Sigmoid colon (tissue), 7 donors: ENCODE results near the gene AP4B1. TPM values are rescaled to one million over a fixed set of nuclear protein-coding genes. Genes with fewer than 3 reads are reported as not detected.

ENCODE experiments used
- DNase-seq: peaks from one replicate; pipeline ENCODE4 v3.0.0-alpha.2; 2019
- H3K27ac ChIP-seq, 4 donors: fragments of 200-600 bp; sonication (generic); one replicate each; pipeline ENCODE4 v1.5.1; 2016 to 2019; ENCODE audit warnings: mild to moderate bottlenecking in 1 of 4
- H3K27me3 ChIP-seq, 3 donors: fragments of 200-600 bp; sonication (generic); one replicate each; pipeline ENCODE4 v1.5.1; 2019; ENCODE audit warnings: mild to moderate bottlenecking in 1 of 3
- H3K36me3 ChIP-seq, 4 donors: fragments of 200-600 bp; sonication (generic); one replicate each; pipeline ENCODE4 v1.5.1; 2016 to 2019
- H3K4me1 ChIP-seq, 4 donors: fragments of 200-600 bp; sonication (generic); one replicate each; pipeline ENCODE4 v1.5.1; 2017 to 2019
- H3K4me3 ChIP-seq, 4 donors: fragments of 200-600 bp; sonication (generic); one replicate each; pipeline ENCODE4 v1.5.1; 2017 to 2019; ENCODE audit warnings: mild to moderate bottlenecking in 2 of 4, moderate library complexity in 1 of 4
- H3K9me3 ChIP-seq, 4 donors: fragments of 200-600 bp in 3 of 4; sonication (generic) in 3 of 4; one replicate each; pipeline versions ENCODE4 v1.5.1 to v1.6.1; 2013 to 2019
- CTCF ChIP-seq, 4 experiments: fragments of 450-650 bp in 3 of 4; fragments of 200-600 bp in 1 of 4; IDR thresholded peaks; one replicate each; pipeline ENCODE4 v1.5.1; 2016 to 2019; ENCODE audit warnings: antibody characterized with exemption in 4 of 4, mild to moderate bottlenecking in 3 of 4, moderate library complexity in 2 of 4
- EP300 ChIP-seq, 4 donors: sonication (generic); formaldehyde crosslinking; IDR thresholded peaks; one replicate each; pipeline ENCODE4 v1.6.1; 2017; ENCODE audit warnings: antibody characterized with exemption in 4 of 4
- POLR2A ChIP-seq, 2 donors: fragments of 450-650 bp; IDR thresholded peaks; one replicate each; pipeline ENCODE4 v1.6.1; 2016; ENCODE audit warnings: antibody characterized with exemption in 2 of 2, mild to moderate bottlenecking in 2 of 2, moderate library complexity in 2 of 2
- POLR2AphosphoS5 ChIP-seq, 4 donors: sonication (generic); formaldehyde crosslinking; IDR thresholded peaks; one replicate each; pipeline ENCODE4 v1.6.1; 2017; ENCODE audit warnings: antibody characterized with exemption in 4 of 4
- WGBS, 2 donors: extraction: QIAGEN DNeasy Blood & Tissue Kit; methylation state at CpG; one replicate each; pipeline ENCODE4 v1.1.7; 2013; 5-methylcytosine and 5-hydroxymethylcytosine counted together
- intact Hi-C: fragments of 100-400 bp; cut with DNase I; formaldehyde crosslinking; loops from one replicate; pipeline ENCODE4 v1.15.1; 2023
- polyA plus RNA-seq, 3 donors: library from polyadenylated mRNA; stranded (reverse); fragments of 200-250 nt; gene quantifications; one replicate each; pipeline ENCODE4 v1.2.3, GENCODE V29; 2013
- total RNA-seq, 4 donors: library from RNA; depleted of rRNA; stranded (reverse); fragments of >200 nt; gene quantifications; one replicate each; pipeline ENCODE4 v1.1.0, GENCODE V29; 2016
- donor health status: healthy with polysubstance abuse.
- donor health status: Bipolar disorder and iron deficiency.
- donor health status: healthy.

The AP4B1 gene
- total and polyA plus RNA-seq, 7 donors = 4.8 to 21.3 (median 8.0) TPM

GRCh38 chr1:113931451-113931851 is 26.9 kb upstream of the AP4B1 start:
- 3 to 9% methylated on average over 3 of the region's 3 CpGs for WGBS, 2 donors
- Histone ChIP-seq H3K27ac (peak overlapping the region; percentile 94 to 99 (median 97)), H3K9me3 (no peaks in the 10 kb centered on the region), H3K4me3 (peak overlapping the region in 2 of 4 donors; percentile 85), H3K36me3 (no peaks in the 10 kb centered on the region), H3K4me1 (peaks cover 0 to 57% (median 43%) of the 10 kb centered on the region in 4 donors), H3K27me3 (no peaks in the 10 kb centered on the region)
- TF ChIP-seq CTCF (IDR thresholded peaks at IDR 0.05) = no peak
- TF ChIP-seq POLR2AphosphoS5 (IDR thresholded peaks at IDR 0.05) = no peak
- TF ChIP-seq POLR2A (IDR thresholded peaks at IDR 0.05) = no peak
- no peak for TF ChIP-seq EP300 (IDR thresholded peaks at IDR 0.05)
- intact Hi-C loops = no loop called here
- no peak for DNase-seq

- Histone ChIP-seq H3K27me3 (no peaks in the 10 kb centered on the region), H3K27ac (peak overlapping the region; percentile 94 to 99 (median 97)), H3K4me3 (peak overlapping the region; percentile 70 to 92 (median 85)), H3K9me3 (no peaks in the 10 kb centered on the region), H3K36me3 (no peaks in the 10 kb centered on the region), H3K4me1 (peaks cover 0 to 55% (median 40%) of the 10 kb centered on the region in 4 donors)
- intact Hi-C loops = no loop called here
- 0 to 1% methylated on average over 8 of the region's 8 CpGs for WGBS, 2 donors
- no peak for DNase-seq
- TF ChIP-seq EP300 (IDR thresholded peaks at IDR 0.05) = no peak
- TF ChIP-seq POLR2A (IDR thresholded peaks at IDR 0.05) = no peak
Measured at GRCh38 chr1:113930499-113931161, 26.0 kb upstream of the AP4B1 start.

GRCh38 chr1:113929750-113930498 is 25.3 kb upstream of the AP4B1 start:
- intact Hi-C loops = loop anchor here (1.0 to 2.0 kb wide), 4 partner anchors 25 to 539 kb away; partner anchors contain the start of genes DCLRE1B, MAGI3, OLFML3 and RSBN1
- Histone ChIP-seq H3K4me1 (peaks cover 0 to 55% (median 40%) of the 10 kb centered on the region in 4 donors), H3K36me3 (no peaks in the 10 kb centered on the region), H3K9me3 (no peaks in the 10 kb centered on the region), H3K27ac (peak overlapping the region; percentile 94 to 99 (median 97)), H3K4me3 (peak overlapping the region; percentile 70 to 92 (median 85)), H3K27me3 (no peaks in the 10 kb centered on the region)
- WGBS, 2 donors = 1% methylated on average over 64 of the region's 64 CpGs
- peak; percentile 76 for DNase-seq
- peak in 1 of 4 donors; percentile 6 for TF ChIP-seq POLR2AphosphoS5 (IDR thresholded peaks at IDR 0.05)
- no peak for TF ChIP-seq EP300 (IDR thresholded peaks at IDR 0.05)

- peak; percentile 95 for DNase-seq
- Histone ChIP-seq H3K4me3 (peak within 1 kb of the TSS; percentile 70 to 92 (median 85)), H3K9me3 (no peaks in the 10 kb centered on the region), H3K27ac (peak within 1 kb of the TSS; percentile 94 to 99 (median 97)), H3K4me1 (peaks cover 0 to 51% (median 39%) of the 10 kb centered on the region in 4 donors), H3K36me3 (no peaks in the 10 kb centered on the region), H3K27me3 (no peaks in the 10 kb centered on the region)
- intact Hi-C loops = loop anchor here (1.0 to 2.0 kb wide), 4 partner anchors 24 to 538 kb away; partner anchors contain the start of genes DCLRE1B, MAGI3, OLFML3 and RSBN1
- 0% methylated on average over 61 of the region's 61 CpGs for WGBS, 2 donors
- TF ChIP-seq POLR2A (IDR thresholded peaks at IDR 0.05) = peak; percentile 45 to 63
- TF ChIP-seq EP300 (IDR thresholded peaks at IDR 0.05) = no peak
- peak; percentile 72 to 89 (median 86) for TF ChIP-seq POLR2AphosphoS5 (IDR thresholded peaks at IDR 0.05)
- peak in 1 of 4 experiments; percentile 17 for TF ChIP-seq CTCF (IDR thresholded peaks at IDR 0.05)
Measured at GRCh38 chr1:113928941-113929749, 24.5 kb upstream of the AP4B1 start, which contains the start of gene HIPK1. TSS of gene HIPK1 (plus strand) at chr1:113929324.

GRCh38 chr1:113928187-113928930 is 23.8 kb upstream of the AP4B1 start:
- 3 to 7% methylated on average over 6 of the region's 6 CpGs for WGBS, 2 donors
- Histone ChIP-seq H3K4me3 (peak overlapping the region; percentile 70 to 92 (median 85)), H3K9me3 (no peaks in the 10 kb centered on the region), H3K36me3 (no peaks in the 10 kb centered on the region), H3K4me1 (peaks cover 0 to 43% (median 34%) of the 10 kb centered on the region in 4 donors), H3K27me3 (no peaks in the 10 kb centered on the region), H3K27ac (peak overlapping the region; percentile 94 to 99 (median 97))
- DNase-seq = no peak
- intact Hi-C loops = loop anchor here (2.0 kb wide), 2 partner anchors 50 to 538 kb away; partner anchors contain the start of genes MAGI3 and OLFML3
- TF ChIP-seq CTCF (IDR thresholded peaks at IDR 0.05) = no peak
- no peak for TF ChIP-seq EP300 (IDR thresholded peaks at IDR 0.05)
- TF ChIP-seq POLR2AphosphoS5 (IDR thresholded peaks at IDR 0.05) = no peak
- no peak for TF ChIP-seq POLR2A (IDR thresholded peaks at IDR 0.05)
